ENCODE results near the gene DNAJC8. TPM values are rescaled to one million over a fixed set of nuclear protein-coding genes. Genes with fewer than 3 reads are reported as not detected.

Gene DNAJC8
- polyA plus RNA-seq, 1 of the 3 experiments (the other 2 are of a cell fraction), result 50.9 TPM

GRCh38 chr1:28249013-28249865, 16.4 kb upstream of the DNAJC8 start (continued):
- TF ChIP-seq PBX3 (IDR thresholded peaks at IDR 0.05) (peak; percentile 27), JUND (IDR thresholded peaks at IDR 0.05) (peak; percentile 39), EZH2phosphoT487 (IDR thresholded peaks at IDR 0.05; ENCODE audit: borderline replicate concordance, low read depth) (no peak), TEAD4 (IDR thresholded peaks at IDR 0.05; ENCODE audit: borderline replicate concordance, insufficient read depth) (no peak), FOSL2 (IDR thresholded peaks at IDR 0.05; ENCODE audit: borderline replicate concordance, low read depth) (peak; percentile 65)
- TF ChIP-seq, protein P1, sequence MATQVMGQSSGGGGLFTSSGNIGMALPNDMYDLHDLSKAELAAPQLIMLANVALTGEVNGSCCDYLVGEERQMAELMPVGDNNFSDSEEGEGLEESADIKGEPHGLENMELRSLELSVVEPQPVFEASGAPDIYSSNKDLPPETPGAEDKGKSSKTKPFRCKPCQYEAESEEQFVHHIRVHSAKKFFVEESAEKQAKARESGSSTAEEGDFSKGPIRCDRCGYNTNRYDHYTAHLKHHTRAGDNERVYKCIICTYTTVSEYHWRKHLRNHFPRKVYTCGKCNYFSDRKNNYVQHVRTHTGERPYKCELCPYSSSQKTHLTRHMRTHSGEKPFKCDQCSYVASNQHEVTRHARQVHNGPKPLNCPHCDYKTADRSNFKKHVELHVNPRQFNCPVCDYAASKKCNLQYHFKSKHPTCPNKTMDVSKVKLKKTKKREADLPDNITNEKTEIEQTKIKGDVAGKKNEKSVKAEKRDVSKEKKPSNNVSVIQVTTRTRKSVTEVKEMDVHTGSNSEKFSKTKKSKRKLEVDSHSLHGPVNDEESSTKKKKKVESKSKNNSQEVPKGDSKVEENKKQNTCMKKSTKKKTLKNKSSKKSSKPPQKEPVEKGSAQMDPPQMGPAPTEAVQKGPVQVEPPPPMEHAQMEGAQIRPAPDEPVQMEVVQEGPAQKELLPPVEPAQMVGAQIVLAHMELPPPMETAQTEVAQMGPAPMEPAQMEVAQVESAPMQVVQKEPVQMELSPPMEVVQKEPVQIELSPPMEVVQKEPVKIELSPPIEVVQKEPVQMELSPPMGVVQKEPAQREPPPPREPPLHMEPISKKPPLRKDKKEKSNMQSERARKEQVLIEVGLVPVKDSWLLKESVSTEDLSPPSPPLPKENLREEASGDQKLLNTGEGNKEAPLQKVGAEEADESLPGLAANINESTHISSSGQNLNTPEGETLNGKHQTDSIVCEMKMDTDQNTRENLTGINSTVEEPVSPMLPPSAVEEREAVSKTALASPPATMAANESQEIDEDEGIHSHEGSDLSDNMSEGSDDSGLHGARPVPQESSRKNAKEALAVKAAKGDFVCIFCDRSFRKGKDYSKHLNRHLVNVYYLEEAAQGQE (IDR thresholded peaks at IDR 0.05; ENCODE audit: low read depth, low read length), result no peak

DNA sequence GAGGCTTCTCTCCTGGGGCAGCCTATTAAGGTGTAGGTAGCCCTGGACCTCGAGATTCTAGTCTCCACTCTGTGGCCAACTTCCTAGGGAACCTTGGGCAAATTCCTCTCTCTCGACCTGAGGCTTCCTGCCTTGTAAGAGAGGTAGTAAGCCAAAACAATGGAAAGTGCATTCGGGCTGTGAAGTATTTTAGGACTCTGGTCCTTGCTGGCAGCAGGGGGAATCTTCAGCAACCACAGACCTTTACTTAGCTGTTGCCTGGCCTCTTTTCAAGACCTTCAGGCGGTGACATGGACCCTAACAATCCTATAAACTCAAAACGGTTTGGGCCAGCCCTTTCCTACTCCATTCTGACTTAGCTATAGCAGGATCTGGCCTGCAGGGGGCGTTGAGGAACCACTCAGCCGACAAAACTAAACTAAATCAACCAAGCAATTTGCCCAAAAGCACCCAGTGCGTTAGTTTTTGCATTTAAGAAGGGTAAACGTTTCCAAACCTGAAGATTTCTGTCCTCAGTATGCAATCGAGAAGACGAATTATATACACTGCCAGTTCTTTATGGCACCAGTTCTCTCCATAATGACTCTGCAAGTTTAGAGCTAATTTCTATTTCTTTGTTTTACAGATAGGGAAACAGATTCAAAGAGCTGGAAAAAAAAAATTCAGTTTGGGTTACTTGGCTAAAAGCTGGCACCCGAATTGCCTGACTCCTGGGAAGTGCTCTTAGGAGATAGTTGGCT, 15.6 kb upstream of the DNAJC8 start:
- Histone ChIP-seq H3K4me3 (ENCODE audit: low read depth in 2 of 2, low read length in 1 of 2) (peak overlapping the region; percentile 28 to 62), H3K27me3 (ENCODE audit: insufficient read depth) (no peaks in the 10 kb centered on the region), H3K4me1 (ENCODE audit: control insufficient read depth in 1 of 2, insufficient read depth in 2 of 2, low read depth in 1 of 2, low read length in 1 of 2) (peaks cover 19 to 22% of the 10 kb centered on the region in 2 experiments; a peak in 3 of 4 replicates), H3K27ac (ENCODE audit: low read depth in 2 of 2, low read length in 1 of 2) (peak overlapping the region; percentile 70 to 95), H3K4me2 (peak overlapping the region; percentile 78), H3K9me2 (no peaks in the 10 kb centered on the region), H2AFZ (ENCODE audit: low read depth) (peak overlapping the region; percentile 84), H3K79me2 (ENCODE audit: insufficient read depth) (0 out of 2 replicates have a peak, but pooled peaks cover 3% of the 10 kb centered on the region), H4K20me1 (ENCODE audit: insufficient read depth) (no peaks in the 10 kb centered on the region), H3K9ac (peak overlapping the region; percentile 29; the same call in 1 of the 2 replicates), H3K36me3 (replicated peaks in 1 of 2; ENCODE audit: control insufficient read depth in 1 of 2, insufficient read depth in 2 of 2, low read length in 1 of 2) (no peaks in the 10 kb centered on the region), H3F3A (replicated peaks; ENCODE audit: insufficient read depth) (peaks cover 22% of the 10 kb centered on the region), H3K9me3 (no peaks in the 10 kb centered on the region)
- DNase-seq, result peak; percentile 69
- no peak for TF ChIP-seq CHD2 (IDR thresholded peaks at IDR 0.05; ENCODE audit: low read length, partially characterized antibody)
- TF ChIP-seq RFX5 (IDR thresholded peaks at IDR 0.05; ENCODE audit: low read length), result 0 out of 2 replicates have a peak, but pooled peaks have one; percentile 67
- TF ChIP-seq TAF1 (IDR thresholded peaks at IDR 0.05; ENCODE audit: borderline replicate concordance, low read depth, low read length), result peak; percentile 48; the same call in 1 of the 2 replicates
- TF ChIP-seq PBX3 (IDR thresholded peaks at IDR 0.05), result no peak; the same call in 1 of the 2 replicates
- peak; percentile 73; the same call in 1 of the 2 replicates for TF ChIP-seq SIN3A (IDR thresholded peaks at IDR 0.05; ENCODE audit: borderline replicate concordance, low read depth, low read length)
- peak; percentile 73 for TF ChIP-seq SMC3 (IDR thresholded peaks at IDR 0.05; ENCODE audit: low read depth, low read length)
- TF ChIP-seq USF2 (IDR thresholded peaks at IDR 0.05; ENCODE audit: borderline replicate concordance, low read depth, low read length), result no peak
- TF ChIP-seq, protein P2, sequence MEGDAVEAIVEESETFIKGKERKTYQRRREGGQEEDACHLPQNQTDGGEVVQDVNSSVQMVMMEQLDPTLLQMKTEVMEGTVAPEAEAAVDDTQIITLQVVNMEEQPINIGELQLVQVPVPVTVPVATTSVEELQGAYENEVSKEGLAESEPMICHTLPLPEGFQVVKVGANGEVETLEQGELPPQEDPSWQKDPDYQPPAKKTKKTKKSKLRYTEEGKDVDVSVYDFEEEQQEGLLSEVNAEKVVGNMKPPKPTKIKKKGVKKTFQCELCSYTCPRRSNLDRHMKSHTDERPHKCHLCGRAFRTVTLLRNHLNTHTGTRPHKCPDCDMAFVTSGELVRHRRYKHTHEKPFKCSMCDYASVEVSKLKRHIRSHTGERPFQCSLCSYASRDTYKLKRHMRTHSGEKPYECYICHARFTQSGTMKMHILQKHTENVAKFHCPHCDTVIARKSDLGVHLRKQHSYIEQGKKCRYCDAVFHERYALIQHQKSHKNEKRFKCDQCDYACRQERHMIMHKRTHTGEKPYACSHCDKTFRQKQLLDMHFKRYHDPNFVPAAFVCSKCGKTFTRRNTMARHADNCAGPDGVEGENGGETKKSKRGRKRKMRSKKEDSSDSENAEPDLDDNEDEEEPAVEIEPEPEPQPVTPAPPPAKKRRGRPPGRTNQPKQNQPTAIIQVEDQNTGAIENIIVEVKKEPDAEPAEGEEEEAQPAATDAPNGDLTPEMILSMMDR (IDR thresholded peaks at IDR 0.05), result peak; percentile 97
- peak; percentile 88 for TF ChIP-seq RAD21 (IDR thresholded peaks at IDR 0.05; ENCODE audit: low read length)
- CTCF ChIA-PET, result interaction anchor here (0.6 to 4.0 kb wide), 46 partner anchors 9 to 566 kb away, joined by 3 to 36 read pairs (median 4); partner anchors contain the start of genes ATP5IF1, DNAJC8, MED18 and RCC1
- POLR2A ChIA-PET, result interaction anchor here (0.6 to 1.9 kb wide), 8 partner anchors 11 to 264 kb away, joined by 3 to 11 read pairs (median 5); partner anchors contain the start of genes ATP5IF1, MED18 and SESN2
- 8% methylated on average over 12 of the region's 12 CpGs for WGBS (ENCODE audit: low lambda C conversion rate)
